ENCODE results near the gene BCO1.

BCO1 gene

DNA sequence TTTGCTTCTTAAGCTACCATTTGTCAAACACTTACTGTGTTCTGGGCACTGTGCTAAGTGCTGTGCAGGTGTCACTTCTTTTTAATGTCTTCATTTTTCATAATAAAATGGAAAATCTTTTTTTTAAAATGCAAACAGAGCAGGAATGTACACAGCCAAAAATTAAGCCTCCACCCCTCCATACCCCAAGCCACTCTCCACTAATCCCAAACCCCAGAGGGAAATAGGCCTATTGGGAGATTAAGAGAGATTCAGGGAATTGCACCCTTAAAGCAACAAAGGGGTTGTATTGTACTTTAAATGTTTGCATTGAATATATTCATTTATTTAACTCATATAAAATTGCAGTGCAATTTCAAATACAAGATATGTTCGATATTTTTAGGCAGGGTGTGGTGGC is 47.7 kb downstream of the BCO1 start:
- no peak overlapping the region for H3K27ac ChIP-seq
- TF ChIP-seq, protein P1, sequence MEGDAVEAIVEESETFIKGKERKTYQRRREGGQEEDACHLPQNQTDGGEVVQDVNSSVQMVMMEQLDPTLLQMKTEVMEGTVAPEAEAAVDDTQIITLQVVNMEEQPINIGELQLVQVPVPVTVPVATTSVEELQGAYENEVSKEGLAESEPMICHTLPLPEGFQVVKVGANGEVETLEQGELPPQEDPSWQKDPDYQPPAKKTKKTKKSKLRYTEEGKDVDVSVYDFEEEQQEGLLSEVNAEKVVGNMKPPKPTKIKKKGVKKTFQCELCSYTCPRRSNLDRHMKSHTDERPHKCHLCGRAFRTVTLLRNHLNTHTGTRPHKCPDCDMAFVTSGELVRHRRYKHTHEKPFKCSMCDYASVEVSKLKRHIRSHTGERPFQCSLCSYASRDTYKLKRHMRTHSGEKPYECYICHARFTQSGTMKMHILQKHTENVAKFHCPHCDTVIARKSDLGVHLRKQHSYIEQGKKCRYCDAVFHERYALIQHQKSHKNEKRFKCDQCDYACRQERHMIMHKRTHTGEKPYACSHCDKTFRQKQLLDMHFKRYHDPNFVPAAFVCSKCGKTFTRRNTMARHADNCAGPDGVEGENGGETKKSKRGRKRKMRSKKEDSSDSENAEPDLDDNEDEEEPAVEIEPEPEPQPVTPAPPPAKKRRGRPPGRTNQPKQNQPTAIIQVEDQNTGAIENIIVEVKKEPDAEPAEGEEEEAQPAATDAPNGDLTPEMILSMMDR (conservative IDR thresholded peaks at IDR 0.05) = no peak

DNA sequence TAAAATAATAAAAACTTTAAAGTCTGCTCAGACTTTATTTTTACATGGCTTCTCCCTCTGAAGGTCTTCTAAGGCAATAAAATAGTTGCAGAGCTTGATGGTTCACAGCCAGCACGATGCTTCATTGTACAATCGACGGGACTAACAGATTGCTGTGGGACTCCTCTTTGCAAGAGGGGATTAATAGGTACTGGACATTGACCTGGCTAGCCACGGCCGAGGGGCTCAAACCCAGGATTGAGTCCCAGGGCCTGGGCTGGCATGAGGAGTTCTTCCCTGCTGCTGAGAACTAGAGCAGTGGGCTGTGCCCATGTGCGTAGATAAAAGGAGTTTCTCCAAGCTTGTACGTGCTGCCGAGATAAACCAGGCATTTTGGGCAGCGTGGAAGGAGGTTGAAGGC is 52.6 kb downstream of the BCO1 start:
- no peak overlapping the region for H3K27ac ChIP-seq
- TF ChIP-seq, protein P1 (conservative IDR thresholded peaks at IDR 0.05) = no peak

DNA sequence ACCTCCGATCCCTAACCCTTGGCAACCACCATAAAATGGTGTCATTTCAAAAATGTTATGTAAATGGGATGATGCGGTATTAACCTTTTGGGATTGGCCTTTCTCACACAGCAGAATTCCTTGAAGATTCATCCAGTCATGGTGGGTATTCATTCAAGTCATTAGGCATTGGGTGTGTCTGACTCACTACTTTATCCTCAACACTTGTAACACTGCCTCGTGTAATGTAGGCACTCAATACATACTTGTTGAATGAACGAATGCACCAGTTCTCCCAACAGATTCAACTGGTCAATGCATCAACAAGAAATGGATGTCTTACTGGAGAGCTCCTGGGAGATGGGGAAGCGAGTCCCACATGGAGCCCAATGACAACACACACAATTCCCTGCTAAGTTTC is 54.4 kb downstream of the BCO1 start:
- TF ChIP-seq, protein P1 (conservative IDR thresholded peaks at IDR 0.05) = no peak
- H3K27ac ChIP-seq = no peak overlapping the region

DNA sequence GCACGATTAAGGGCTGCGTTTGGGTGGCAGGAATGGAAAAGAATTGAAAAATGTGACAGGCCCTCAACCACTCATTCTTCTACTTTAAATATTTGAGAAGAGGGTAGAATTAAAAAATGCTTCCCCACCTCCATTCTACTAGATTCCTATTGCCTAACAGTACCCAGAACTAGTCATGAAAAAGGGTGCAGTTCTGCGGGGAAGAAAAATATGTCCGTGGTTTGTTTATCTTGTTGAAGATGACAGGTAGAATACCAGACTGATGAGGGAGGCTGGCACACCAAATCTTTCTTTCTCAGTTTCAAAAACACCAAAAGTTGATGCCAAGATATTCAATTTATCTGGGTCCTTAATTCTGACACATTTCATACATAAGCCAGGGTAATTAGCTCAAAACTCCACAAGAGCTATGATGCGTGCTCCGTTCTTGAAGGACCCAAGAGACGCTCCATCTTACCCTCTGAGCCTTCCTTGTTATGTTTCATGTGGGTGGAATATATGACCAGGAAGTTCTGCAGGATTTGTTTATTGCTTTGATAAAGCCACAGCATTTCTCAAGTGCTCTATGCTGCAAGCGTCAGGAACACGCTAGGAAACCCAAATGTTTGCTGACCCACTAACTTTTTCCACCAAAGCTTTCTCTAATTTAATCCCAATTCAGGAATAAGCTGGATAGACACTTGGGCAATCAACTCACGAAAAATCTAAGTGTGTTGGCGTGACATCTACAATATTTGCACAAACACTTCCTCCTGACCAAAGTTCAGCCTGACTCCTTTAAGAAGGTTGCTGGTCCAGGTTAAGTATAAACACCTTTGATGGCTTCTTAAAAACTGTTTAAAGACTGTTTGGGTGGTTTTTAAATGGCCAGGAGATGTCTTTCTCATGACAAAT is 55.7 kb downstream of the BCO1 start:
- TF ChIP-seq, protein P1 (conservative IDR thresholded peaks at IDR 0.05) = no peak
- H3K27ac ChIP-seq = no peak overlapping the region

DNA sequence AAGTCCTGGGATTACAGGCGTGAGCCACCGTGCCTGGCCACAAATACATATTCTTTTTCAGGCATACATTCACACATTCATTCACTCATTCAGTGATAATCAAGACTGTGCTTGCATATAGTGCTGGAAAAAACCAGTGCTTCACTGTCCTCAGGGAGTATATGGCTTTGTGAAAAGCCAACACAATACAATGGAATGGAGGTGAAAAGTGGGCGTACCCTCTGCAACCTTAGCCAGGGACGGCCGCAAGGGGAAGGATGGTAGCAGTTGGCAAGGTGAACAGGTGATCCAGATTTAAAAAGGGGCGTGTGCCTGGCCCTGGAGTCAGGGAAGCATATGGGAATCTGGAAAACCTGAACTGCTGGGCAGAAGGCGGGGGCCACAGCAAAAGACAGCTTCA is 58.1 kb downstream of the BCO1 start:
- TF ChIP-seq, protein P1 (conservative IDR thresholded peaks at IDR 0.05) = no peak
- H3K27ac ChIP-seq = no peak overlapping the region

DNA sequence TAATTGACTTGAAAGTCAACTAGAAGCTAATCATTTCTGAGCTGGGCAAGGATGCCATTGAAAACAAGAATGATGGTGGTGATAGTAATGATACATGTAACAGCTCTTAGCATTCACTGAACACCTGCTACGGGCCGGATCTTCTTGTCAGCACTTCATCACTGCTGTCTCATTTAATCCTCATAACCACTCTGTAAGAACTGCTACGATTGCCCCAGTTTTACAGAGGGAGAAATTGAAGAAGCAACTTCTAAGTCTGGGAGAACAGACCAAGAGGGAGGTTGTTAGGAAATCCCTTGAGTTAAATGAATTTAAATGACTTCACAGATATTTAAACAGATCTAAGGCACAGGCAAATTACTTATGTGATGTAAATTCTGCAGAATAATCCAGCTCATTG is 69.3 kb downstream of the BCO1 start:
- TF ChIP-seq, protein P1 (conservative IDR thresholded peaks at IDR 0.05) = no peak
- H3K27ac ChIP-seq = no peak overlapping the region

DNA sequence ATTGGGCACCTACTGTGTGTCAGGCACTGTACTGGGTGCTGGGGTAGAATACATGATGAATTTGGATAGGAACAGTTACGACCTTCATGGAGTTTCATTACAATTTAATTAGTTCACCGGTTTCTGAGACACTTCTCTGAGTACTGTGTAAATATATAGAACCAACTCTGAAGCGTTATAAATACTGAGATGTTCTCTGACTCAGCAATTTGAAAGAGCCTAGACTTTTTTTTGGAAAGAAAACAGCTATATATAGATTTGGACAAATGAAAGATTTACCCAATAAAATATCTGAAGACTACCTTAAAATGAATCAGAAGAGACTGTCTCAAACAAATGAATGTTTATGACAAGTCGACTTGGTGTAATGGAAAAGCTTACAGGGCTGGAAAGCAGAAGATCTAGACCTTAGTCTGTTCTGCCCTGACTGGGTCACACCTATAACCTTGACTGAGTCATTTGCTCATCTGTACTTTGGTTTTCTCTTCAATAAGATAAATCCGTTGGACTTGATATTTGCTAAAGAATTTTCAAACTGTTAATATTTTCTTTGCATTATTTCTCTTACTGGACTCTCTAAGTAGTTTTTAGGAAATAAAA is 71.7 kb downstream of the BCO1 start:
- TF ChIP-seq, protein P1 (conservative IDR thresholded peaks at IDR 0.05) = no peak
- H3K27ac ChIP-seq = no peak overlapping the region

Measured in VCaP (cell line).